Measurements from ENCODE around the gene GMCL2. TPM values are rescaled to one million over a fixed set of nuclear protein-coding genes. Genes with fewer than 3 reads are reported as not detected.

Gene GMCL2
- total and polyA plus RNA-seq, 2 experiments from 2014 or later: not detected

DNA sequence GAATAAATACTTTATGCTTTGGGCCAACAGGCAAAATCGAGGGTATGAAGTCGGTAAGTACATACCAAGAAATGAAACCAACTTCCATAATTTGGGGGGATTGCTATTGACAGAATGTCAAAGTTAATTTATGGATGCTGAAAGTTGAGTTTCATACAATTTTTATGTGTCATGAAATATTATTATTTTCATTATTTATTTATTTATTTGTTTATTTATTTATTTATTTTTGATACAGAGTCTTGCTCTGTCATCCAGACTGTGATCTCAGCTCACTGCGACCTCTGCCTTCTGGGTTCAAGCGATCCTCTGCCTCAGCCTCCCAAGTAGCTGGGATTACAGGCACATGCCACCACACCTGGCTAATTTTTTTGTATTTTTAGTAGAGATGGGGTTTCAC lies 4.5 kb upstream of the GMCL2 start:
- Histone ChIP-seq H3K27ac (no peak overlapping the region), H4K20me1 (ENCODE audit: insufficient read depth, poor library complexity, severe bottlenecking) (no peaks in the 10 kb centered on the region), H3K9me2 (replicated peaks; ENCODE audit: insufficient read depth) (no peaks in the 10 kb centered on the region), H3K36me3 (replicated peaks; ENCODE audit: insufficient read depth, low read depth) (no peaks in the 10 kb centered on the region), H3K4me1 (ENCODE audit: insufficient read depth) (no peaks in the 10 kb centered on the region), H3K9me3 (ENCODE audit: low read depth) (no peaks in the 10 kb centered on the region), H3K79me2 (no peaks in the 10 kb centered on the region), H2AFZ (no peak overlapping the region), H3K4me3 (no peak overlapping the region), H3K4me2 (no peak overlapping the region), H3K27me3 (no peaks in the 10 kb centered on the region)
- WGBS (ENCODE audit: low lambda C conversion rate, missing lambda C conversion rate): 71% methylated on average over 4 of the region's 4 CpGs
- TF ChIP-seq, protein P1, sequence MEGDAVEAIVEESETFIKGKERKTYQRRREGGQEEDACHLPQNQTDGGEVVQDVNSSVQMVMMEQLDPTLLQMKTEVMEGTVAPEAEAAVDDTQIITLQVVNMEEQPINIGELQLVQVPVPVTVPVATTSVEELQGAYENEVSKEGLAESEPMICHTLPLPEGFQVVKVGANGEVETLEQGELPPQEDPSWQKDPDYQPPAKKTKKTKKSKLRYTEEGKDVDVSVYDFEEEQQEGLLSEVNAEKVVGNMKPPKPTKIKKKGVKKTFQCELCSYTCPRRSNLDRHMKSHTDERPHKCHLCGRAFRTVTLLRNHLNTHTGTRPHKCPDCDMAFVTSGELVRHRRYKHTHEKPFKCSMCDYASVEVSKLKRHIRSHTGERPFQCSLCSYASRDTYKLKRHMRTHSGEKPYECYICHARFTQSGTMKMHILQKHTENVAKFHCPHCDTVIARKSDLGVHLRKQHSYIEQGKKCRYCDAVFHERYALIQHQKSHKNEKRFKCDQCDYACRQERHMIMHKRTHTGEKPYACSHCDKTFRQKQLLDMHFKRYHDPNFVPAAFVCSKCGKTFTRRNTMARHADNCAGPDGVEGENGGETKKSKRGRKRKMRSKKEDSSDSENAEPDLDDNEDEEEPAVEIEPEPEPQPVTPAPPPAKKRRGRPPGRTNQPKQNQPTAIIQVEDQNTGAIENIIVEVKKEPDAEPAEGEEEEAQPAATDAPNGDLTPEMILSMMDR (IDR thresholded peaks at IDR 0.05; ENCODE audit: poor library complexity): no peak
- no peak for TF ChIP-seq EZH2phosphoT487 (IDR thresholded peaks at IDR 0.05; ENCODE audit: low read depth, severe bottlenecking, unreplicated experiment)
- TF ChIP-seq EZH2 (IDR thresholded peaks at IDR 0.05; ENCODE audit: borderline replicate concordance): no peak
- no peak for DNase-seq (ENCODE audit: low spot score)

DNA sequence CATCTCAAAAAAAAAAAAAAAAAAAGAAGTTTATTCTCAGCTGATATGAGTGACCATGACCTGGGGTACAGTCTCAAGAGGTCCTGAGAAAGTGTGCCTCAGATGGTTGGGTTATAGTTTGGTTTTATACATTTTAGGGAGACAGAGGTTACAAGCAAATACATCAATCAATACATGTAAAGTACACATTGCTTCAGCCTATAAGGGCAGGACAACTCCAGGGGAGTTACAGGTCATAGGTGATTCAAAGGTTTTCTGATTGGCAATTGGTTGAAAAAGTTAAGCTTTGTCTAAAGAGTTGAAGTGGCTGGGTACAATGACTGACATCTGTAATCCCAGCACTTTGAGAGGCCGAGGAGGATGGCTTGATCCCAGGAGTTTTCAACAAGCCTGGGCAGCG lies 2.3 kb upstream of the GMCL2 start:
- WGBS (ENCODE audit: low lambda C conversion rate, missing lambda C conversion rate): 48% methylated on average over 2 of the region's 2 CpGs
- H3K36me3 ChIP-seq (replicated peaks; ENCODE audit: insufficient read depth, low read depth): no peaks in the 10 kb centered on the region
- H2AFZ ChIP-seq: no peak overlapping the region
- H3K9me2 ChIP-seq (replicated peaks; ENCODE audit: insufficient read depth): no peaks in the 10 kb centered on the region
- no peak overlapping the region for H3K27ac ChIP-seq
- no peaks in the 10 kb centered on the region for H3K27me3 ChIP-seq
- H3K4me3 ChIP-seq: no peak overlapping the region
- H3K4me2 ChIP-seq: no peak overlapping the region
- H4K20me1 ChIP-seq (ENCODE audit: insufficient read depth, poor library complexity, severe bottlenecking): no peaks in the 10 kb centered on the region
- no peaks in the 10 kb centered on the region for H3K79me2 ChIP-seq
- H3K9me3 ChIP-seq (ENCODE audit: low read depth): no peaks in the 10 kb centered on the region
- TF ChIP-seq, protein P1 (IDR thresholded peaks at IDR 0.05; ENCODE audit: poor library complexity): no peak
- no peak for TF ChIP-seq EZH2phosphoT487 (IDR thresholded peaks at IDR 0.05; ENCODE audit: low read depth, severe bottlenecking, unreplicated experiment)
- no peak for TF ChIP-seq EZH2 (IDR thresholded peaks at IDR 0.05; ENCODE audit: borderline replicate concordance)
- no peaks in the 10 kb centered on the region for H3K4me1 ChIP-seq (ENCODE audit: insufficient read depth)
- no peak for DNase-seq (ENCODE audit: low spot score)

DNA sequence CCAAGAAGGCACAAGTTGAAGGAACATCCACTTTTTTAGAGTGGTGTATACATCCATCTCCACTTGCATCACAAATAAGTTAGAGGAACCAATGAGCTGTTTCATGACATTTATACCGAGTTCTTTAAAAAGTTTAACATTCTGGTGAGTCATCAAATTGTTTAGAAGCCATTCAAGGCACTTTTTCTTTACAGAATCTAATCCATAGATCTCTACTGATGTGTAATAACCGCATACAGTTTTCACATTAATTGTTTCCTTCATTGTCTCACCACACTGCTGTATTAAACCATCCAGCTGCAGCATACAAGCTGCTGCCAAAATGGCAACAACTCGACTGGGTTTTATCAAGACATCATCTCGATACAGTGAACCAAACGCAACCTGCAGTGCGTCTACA lies 744 bp downstream of the GMCL2 start:
- WGBS (ENCODE audit: low lambda C conversion rate, missing lambda C conversion rate): 81% methylated on average over 6 of the region's 6 CpGs

More for the DNA sequence above, 744 bp downstream of the GMCL2 start:
- DNase-seq (ENCODE audit: low spot score): no peak
- H3K4me2 ChIP-seq: no peak overlapping the region
- no peak overlapping the region for H3K4me3 ChIP-seq
- no peak overlapping the region for H2AFZ ChIP-seq
- no peaks in the 10 kb centered on the region for H3K27me3 ChIP-seq
- H3K9me2 ChIP-seq (replicated peaks; ENCODE audit: insufficient read depth): no peaks in the 10 kb centered on the region
- H3K9me3 ChIP-seq (ENCODE audit: low read depth): no peaks in the 10 kb centered on the region
- no peaks in the 10 kb centered on the region for H4K20me1 ChIP-seq (ENCODE audit: insufficient read depth, poor library complexity, severe bottlenecking)
- H3K27ac ChIP-seq: no peak overlapping the region
- TF ChIP-seq, protein P1 (IDR thresholded peaks at IDR 0.05; ENCODE audit: poor library complexity): no peak
- TF ChIP-seq EZH2 (IDR thresholded peaks at IDR 0.05; ENCODE audit: borderline replicate concordance) (no peak), EZH2phosphoT487 (IDR thresholded peaks at IDR 0.05; ENCODE audit: low read depth, severe bottlenecking, unreplicated experiment) (no peak)
- no peaks in the 10 kb centered on the region for H3K36me3 ChIP-seq (replicated peaks; ENCODE audit: insufficient read depth, low read depth)
- H3K4me1 ChIP-seq (ENCODE audit: insufficient read depth): no peaks in the 10 kb centered on the region
- no peaks in the 10 kb centered on the region for H3K79me2 ChIP-seq
